Activated T-cell treated with anti-CD3 and anti-CD28 coated beads for 48 hours (primary cell): ENCODE results near the gene SCD5.

Experiments
- DNase-seq: peaks from one replicate; pipeline ENCODE4 v3.0.0-alpha.2; 2020; ENCODE audit warnings: low read depth

The SCD5 gene

GRCh38 chr4:82588771-82589270, 209.8 kb downstream of the SCD5 start:
- DNase-seq = no peak

GRCh38 chr4:82587826-82588540, 210.6 kb downstream of the SCD5 start:
- no peak for DNase-seq

- no peak for DNase-seq
These were observed 212.7 kb downstream of the SCD5 start for GRCh38 chr4:82585690-82586435.

GRCh38 chr4:82584931-82585330, 213.7 kb downstream of the SCD5 start:
- DNase-seq = no peak

GRCh38 chr4:82583897-82584587, 214.6 kb downstream of the SCD5 start:
- no peak for DNase-seq

GRCh38 chr4:82579932-82580331, 218.7 kb downstream of the SCD5 start:
- DNase-seq = no peak
